Stomach (tissue), 4 donors: ENCODE measurements around the gene CFAP46.

ENCODE experiments used
- CTCF ChIP-seq, 7 experiments: fragments of 450-650 bp in 4 of 7; fragments of 200-600 bp in 3 of 7; sonication (generic) in 3 of 7; IDR thresholded peaks; one replicate each; pipeline ENCODE4 v1.5.1; 2016 to 2019; ENCODE audit warnings: antibody characterized with exemption in 7 of 7, control low read depth in 2 of 7, mild to moderate bottlenecking in 1 of 7
- POLR2A ChIP-seq, 4 donors: fragments of 450-650 bp; IDR thresholded peaks; one replicate each; pipeline ENCODE4 v1.6.1; 2016; ENCODE audit warnings: antibody characterized with exemption in 4 of 4, control low read depth in 2 of 4, mild to moderate bottlenecking in 1 of 4, moderate library complexity in 1 of 4

GRCh38 chr10:132890301-132890700 lies 52.1 kb downstream of the CFAP46 start:
- TF ChIP-seq CTCF (IDR thresholded peaks at IDR 0.05) (no peak), POLR2A (IDR thresholded peaks at IDR 0.05) (no peak)
